Measurements from ENCODE around the gene SLC26A4. TPM values are rescaled to one million over a fixed set of nuclear protein-coding genes. Genes with fewer than 3 reads are reported as not detected.

The SLC26A4 gene
- total RNA-seq, 2 donors from 2014 or later: 1.0 to 3.4 TPM

- WGBS: 96% methylated on average over 2 of the region's 2 CpGs
- H3K4me3 ChIP-seq: no peak overlapping the region
Measured at GRCh38 chr7:107689553-107689952, 28.9 kb downstream of the SLC26A4 start.

GRCh38 chr7:107690084-107690483 is 29.5 kb downstream of the SLC26A4 start:
- no peak for DNase-seq (ENCODE audit: low spot score)
- Histone ChIP-seq H3K9me3 (no peaks in the 10 kb centered on the region), H3K4me1 (replicated peaks) (no peaks in the 10 kb centered on the region), H3K27me3 (replicated peaks; ENCODE audit: insufficient read depth) (no peaks in the 10 kb centered on the region), H3K27ac (no peak overlapping the region), H3K4me3 (no peak overlapping the region), H3K36me3 (no peaks in the 10 kb centered on the region)
- TF ChIP-seq POLR2AphosphoS5 (IDR thresholded peaks at IDR 0.05) (no peak), POLR2A (IDR thresholded peaks at IDR 0.05) (no peak), CTCF (IDR thresholded peaks at IDR 0.05) (no peak)
- intact Hi-C loops (cut with DNase I): no loop called here
- WGBS: 85% methylated on average over 7 of the region's 7 CpGs

More at GRCh38 chr7:107689553-107689952, 28.9 kb downstream of the SLC26A4 start:
- H3K27me3 ChIP-seq (replicated peaks; ENCODE audit: insufficient read depth): no peaks in the 10 kb centered on the region
- intact Hi-C loops (cut with DNase I): no loop called here
- no peaks in the 10 kb centered on the region for H3K9me3 ChIP-seq
- no peak for DNase-seq (ENCODE audit: low spot score)
- no peak overlapping the region for H3K27ac ChIP-seq
- no peak for TF ChIP-seq POLR2AphosphoS5 (IDR thresholded peaks at IDR 0.05)
- TF ChIP-seq CTCF (IDR thresholded peaks at IDR 0.05): no peak
- no peak for TF ChIP-seq POLR2A (IDR thresholded peaks at IDR 0.05)
- H3K36me3 ChIP-seq: no peaks in the 10 kb centered on the region
- no peaks in the 10 kb centered on the region for H3K4me1 ChIP-seq (replicated peaks)

- WGBS: 25% methylated on average over 2 of the region's 2 CpGs
Measured at GRCh38 chr7:107690611-107691010, 30.0 kb downstream of the SLC26A4 start.

GRCh38 chr7:107691716-107692115 is 31.1 kb downstream of the SLC26A4 start:
- Histone ChIP-seq H3K27ac (no peak overlapping the region), H3K36me3 (no peaks in the 10 kb centered on the region), H3K27me3 (replicated peaks; ENCODE audit: insufficient read depth) (no peaks in the 10 kb centered on the region), H3K4me1 (replicated peaks) (no peaks in the 10 kb centered on the region), H3K4me3 (no peak overlapping the region), H3K9me3 (no peaks in the 10 kb centered on the region)
- DNase-seq (ENCODE audit: low spot score): no peak
- WGBS: 70% methylated on average over 3 of the region's 3 CpGs
- intact Hi-C loops (cut with DNase I): no loop called here
- no peak for TF ChIP-seq POLR2AphosphoS5 (IDR thresholded peaks at IDR 0.05)

More at GRCh38 chr7:107690611-107691010, 30.0 kb downstream of the SLC26A4 start:
- H3K4me1 ChIP-seq (replicated peaks): no peaks in the 10 kb centered on the region
- no peaks in the 10 kb centered on the region for H3K27me3 ChIP-seq (replicated peaks; ENCODE audit: insufficient read depth)
- no peaks in the 10 kb centered on the region for H3K9me3 ChIP-seq
- no peak overlapping the region for H3K4me3 ChIP-seq
- intact Hi-C loops (cut with DNase I): no loop called here
- H3K36me3 ChIP-seq: no peaks in the 10 kb centered on the region
- TF ChIP-seq POLR2A (IDR thresholded peaks at IDR 0.05) (no peak), CTCF (IDR thresholded peaks at IDR 0.05) (no peak), POLR2AphosphoS5 (IDR thresholded peaks at IDR 0.05) (no peak)
- no peak for DNase-seq (ENCODE audit: low spot score)
- H3K27ac ChIP-seq: no peak overlapping the region

- Histone ChIP-seq H3K27me3 (replicated peaks; ENCODE audit: insufficient read depth) (no peaks in the 10 kb centered on the region), H3K9me3 (no peaks in the 10 kb centered on the region), H3K4me1 (replicated peaks) (no peaks in the 10 kb centered on the region), H3K36me3 (no peaks in the 10 kb centered on the region), H3K27ac (no peak overlapping the region), H3K4me3 (no peak overlapping the region)
- no peak for DNase-seq (ENCODE audit: low spot score)
- TF ChIP-seq CTCF (IDR thresholded peaks at IDR 0.05) (no peak), POLR2AphosphoS5 (IDR thresholded peaks at IDR 0.05) (no peak), POLR2A (IDR thresholded peaks at IDR 0.05) (no peak)
- intact Hi-C loops (cut with DNase I): no loop called here
- WGBS: 68% methylated on average over 1 of the region's 1 CpG
Measured at GRCh38 chr7:107692501-107692900, 31.9 kb downstream of the SLC26A4 start.
